ENCODE measurements around the gene PLXNC1.

The PLXNC1 gene

GRCh38 chr12:94133964-94134795 lies 14.2 kb upstream of the PLXNC1 start:
- no peak for DNase-seq (ENCODE audit: low spot score)

GRCh38 chr12:94135896-94136295 lies 12.5 kb upstream of the PLXNC1 start:
- DNase-seq (ENCODE audit: low spot score): no peak

DNA sequence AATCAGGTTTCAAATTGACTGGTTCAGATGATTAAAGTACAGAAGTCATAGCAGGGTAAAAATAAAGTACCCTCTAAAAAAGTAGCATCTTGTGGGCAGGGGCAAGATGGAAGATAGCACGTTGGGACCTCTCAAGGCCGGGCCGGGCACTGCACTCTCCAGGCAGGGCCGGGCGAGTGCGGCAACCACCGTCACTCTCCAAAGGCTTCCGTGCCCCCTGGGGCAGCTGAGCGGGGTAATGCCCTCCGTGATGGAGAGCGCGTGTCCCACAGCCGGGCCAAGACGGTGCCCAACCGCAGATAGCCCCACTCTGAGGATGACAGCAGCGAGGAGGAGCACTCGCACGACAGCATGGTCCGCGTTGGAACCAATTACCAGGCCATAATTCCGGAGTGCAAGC lies 8.6 kb upstream of the PLXNC1 start:
- no peak for DNase-seq (ENCODE audit: low spot score)

- peak; percentile 73 for DNase-seq (ENCODE audit: low spot score)
Observed at GRCh38 chr12:94140556-94140955, 7.8 kb upstream of the PLXNC1 start.

- DNase-seq (ENCODE audit: low spot score): no peak
Observed at GRCh38 chr12:94141004-94141764, 7.2 kb upstream of the PLXNC1 start.

- no peak for DNase-seq (ENCODE audit: low spot score)
Observed at GRCh38 chr12:94141892-94142291, 6.5 kb upstream of the PLXNC1 start.

DNA sequence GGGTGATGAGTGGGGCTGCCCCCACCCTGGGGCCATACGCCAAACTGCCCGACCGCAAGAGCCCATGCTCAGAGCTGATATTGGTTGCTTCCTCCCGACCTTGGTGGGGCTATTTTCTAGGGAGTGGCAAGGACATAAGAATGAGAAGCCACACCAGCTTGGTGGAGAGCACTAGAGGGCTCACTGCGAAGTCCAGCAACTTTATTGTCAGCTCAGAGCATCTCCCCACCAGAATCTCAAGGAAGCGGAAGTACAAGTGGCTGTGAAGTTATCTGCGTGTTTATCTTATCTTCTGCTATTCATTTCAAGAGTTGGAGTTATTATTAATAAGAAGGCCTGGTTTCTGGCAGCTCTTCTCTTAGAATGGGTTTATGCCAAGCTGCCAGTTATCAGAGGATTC lies 4.9 kb upstream of the PLXNC1 start:
- no peak for DNase-seq (ENCODE audit: low spot score)

- no peak for DNase-seq (ENCODE audit: low spot score)
Observed at GRCh38 chr12:94143951-94144350, 4.4 kb upstream of the PLXNC1 start.

GRCh38 chr12:94144781-94145180 lies 3.6 kb upstream of the PLXNC1 start:
- no peak for DNase-seq (ENCODE audit: low spot score)

DNA sequence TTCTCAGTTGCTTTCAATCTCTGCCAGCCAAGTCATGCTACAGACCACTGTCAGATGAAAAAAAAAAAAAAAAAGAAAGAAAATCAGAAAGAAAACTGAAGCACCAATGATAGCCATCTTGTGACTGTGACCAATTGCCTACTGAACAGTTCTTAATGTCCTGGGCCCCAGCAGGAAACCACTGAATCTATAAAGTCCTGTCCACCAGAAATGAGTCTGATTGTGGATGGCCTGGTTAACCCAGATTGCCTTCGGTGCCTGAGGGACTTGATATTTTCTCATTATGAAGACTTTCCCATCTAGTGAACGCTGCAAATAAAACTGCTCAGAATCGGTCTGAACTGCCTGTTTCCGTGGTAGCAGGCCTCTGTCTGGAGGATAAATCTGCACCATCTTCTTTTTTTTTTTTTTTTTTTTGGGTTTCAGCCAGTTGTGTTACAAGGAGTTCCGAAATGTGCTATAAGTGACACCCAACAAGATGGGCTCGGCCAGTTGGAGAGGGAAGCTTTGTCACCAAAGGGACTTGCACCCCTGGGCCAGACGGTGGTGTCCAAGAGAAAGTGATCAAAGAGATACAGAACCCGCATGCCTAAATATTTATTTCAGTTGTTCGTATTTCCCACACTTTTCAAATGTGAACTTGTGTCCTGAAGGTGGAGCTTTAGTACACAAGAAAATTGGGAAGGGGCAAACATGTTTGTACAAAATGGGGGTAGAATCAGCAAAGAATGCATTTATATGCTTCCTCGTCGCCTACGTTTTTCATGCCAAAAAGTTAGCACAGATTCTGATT lies 3.0 kb upstream of the PLXNC1 start:
- DNase-seq (ENCODE audit: low spot score): no peak

- no peak for DNase-seq (ENCODE audit: low spot score)
Observed at GRCh38 chr12:94146166-94146936, 2.0 kb upstream of the PLXNC1 start.

GRCh38 chr12:94147387-94147990 lies 888 bp upstream of the PLXNC1 start:
- DNase-seq (ENCODE audit: low spot score): no peak

DNA sequence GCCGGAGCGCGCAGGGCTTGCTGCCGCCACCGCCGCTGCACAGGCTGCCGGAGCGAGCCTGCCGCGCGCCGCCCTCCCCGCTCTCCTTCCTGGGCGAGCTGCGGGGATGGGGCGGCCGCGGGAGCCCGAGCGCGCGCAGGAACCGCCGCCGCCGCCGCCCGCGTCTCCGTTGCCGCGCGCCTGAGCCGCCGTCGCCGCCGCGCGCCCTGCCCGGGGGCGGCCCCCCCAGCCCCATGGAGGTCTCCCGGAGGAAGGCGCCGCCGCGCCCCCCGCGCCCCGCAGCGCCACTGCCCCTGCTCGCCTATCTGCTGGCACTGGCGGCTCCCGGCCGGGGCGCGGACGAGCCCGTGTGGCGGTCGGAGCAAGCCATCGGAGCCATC lies 352 bp downstream of the PLXNC1 start:
- DNase-seq (ENCODE audit: low spot score): no peak

DNA sequence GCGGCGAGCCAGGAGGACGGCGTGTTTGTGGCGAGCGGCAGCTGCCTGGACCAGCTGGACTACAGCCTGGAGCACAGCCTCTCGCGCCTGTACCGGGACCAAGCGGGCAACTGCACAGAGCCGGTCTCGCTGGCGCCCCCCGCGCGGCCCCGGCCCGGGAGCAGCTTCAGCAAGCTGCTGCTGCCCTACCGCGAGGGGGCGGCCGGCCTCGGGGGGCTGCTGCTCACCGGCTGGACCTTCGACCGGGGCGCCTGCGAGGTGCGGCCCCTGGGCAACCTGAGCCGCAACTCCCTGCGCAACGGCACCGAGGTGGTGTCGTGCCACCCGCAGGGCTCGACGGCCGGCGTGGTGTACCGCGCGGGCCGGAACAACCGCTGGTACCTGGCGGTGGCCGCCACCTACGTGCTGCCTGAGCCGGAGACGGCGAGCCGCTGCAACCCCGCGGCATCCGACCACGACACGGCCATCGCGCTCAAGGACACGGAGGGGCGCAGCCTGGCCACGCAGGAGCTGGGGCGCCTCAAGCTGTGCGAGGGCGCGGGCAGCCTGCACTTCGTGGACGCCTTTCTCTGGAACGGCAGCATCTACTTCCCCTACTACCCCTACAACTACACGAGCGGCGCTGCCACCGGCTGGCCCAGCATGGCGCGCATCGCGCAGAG lies 873 bp downstream of the PLXNC1 start:
- peak; percentile 88 for DNase-seq (ENCODE audit: low spot score)

GRCh38 chr12:94149781-94150239 lies 1.4 kb downstream of the PLXNC1 start:
- DNase-seq (ENCODE audit: low spot score): peak; percentile 84

DNA sequence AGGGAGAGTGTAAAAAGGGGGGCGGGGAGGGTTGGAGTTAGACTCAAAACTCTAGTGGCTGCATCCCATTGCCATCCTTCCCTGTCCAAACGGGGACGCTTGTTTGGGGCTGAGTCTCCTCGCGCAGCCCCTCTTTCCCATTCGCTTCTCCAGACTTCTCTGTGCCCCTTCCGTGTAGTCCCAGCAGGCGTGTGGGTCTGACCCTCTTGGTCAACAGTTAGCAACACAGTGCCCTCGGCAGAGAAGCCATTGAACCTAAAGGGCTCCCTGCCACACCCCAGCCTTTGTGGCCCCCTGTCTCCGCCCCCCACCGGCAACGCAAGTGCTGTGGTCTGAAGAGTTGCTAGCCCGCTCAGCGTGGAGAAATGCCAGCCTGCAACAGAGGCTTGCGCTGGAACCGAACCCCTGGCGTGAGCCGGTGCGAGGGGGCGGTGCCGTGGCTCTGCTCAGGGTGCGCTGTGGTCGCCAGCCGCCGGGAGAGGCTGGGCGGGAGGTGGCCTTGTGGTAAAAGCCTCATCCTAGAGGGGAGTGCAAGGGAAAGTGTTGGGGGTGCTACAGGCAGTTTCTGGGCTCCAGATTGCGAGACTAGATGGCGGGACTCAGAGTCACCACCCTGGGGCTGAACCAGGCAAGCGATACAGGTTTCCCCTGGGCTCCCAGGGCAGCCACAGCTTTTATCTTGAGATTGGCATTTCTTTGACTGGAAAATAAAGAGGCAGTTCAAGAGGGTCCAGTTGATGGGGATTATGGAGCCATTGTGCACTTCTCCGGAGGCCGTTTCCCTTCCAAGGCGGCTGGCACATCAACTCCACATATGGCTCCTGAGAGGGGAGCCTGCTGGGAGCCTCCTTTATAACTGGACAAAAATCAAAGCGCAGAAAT lies 2.1 kb downstream of the PLXNC1 start:
- DNase-seq (ENCODE audit: low spot score): peak; percentile 76

GRCh38 chr12:94151582-94151981 lies 3.2 kb downstream of the PLXNC1 start:
- no peak for DNase-seq (ENCODE audit: low spot score)

- no peak for DNase-seq (ENCODE audit: low spot score)
Observed at GRCh38 chr12:94152292-94153078, 4.1 kb downstream of the PLXNC1 start.

DNA sequence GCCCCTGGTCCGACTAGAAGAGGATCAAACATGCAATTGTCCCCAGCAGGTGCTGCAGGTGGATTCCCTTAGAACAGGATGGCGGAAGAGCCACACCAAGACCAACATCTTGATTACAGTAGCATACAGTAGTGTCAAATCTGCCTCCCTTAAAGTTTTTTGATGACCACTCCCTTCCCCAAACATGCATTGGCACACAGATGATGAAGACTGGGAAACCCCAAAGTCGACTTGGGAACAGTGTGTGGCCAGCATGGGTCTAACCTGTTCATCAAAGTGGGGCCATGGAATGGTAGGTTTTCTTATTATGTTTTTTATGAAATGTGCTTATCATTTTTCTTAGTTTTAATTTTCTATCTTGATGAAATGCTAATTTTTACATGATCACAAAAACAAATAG lies 8.8 kb downstream of the PLXNC1 start:
- DNase-seq (ENCODE audit: low spot score): no peak
